Measurements from ENCODE around the gene PBX1. TPM values are rescaled to one million over a fixed set of nuclear protein-coding genes. Genes with fewer than 3 reads are reported as not detected.

PBX1 gene
- total RNA-seq, 2 donors from 2014 or later: 33.3 to 37.4 TPM

GRCh38 chr1:164575356-164575886 lies 16.4 kb downstream of the PBX1 start:
- Histone ChIP-seq H3K4me3 (peak overlapping the region in 1 of 2 donors; percentile 41), H3K4me1 (peaks cover 0 to 58% of the 10 kb centered on the region in 2 donors), H3K9me3 (no peaks in the 10 kb centered on the region), H3K36me3 (no peaks in the 10 kb centered on the region), H3K27ac (peak overlapping the region; percentile 72 to 76), H3K27me3 (no peaks in the 10 kb centered on the region)
- DNase-seq (ENCODE audit: low spot score): no peak
- TF ChIP-seq CTCF (IDR thresholded peaks at IDR 0.05): no peak

- Histone ChIP-seq H3K36me3 (no peaks in the 10 kb centered on the region), H3K27ac (peak overlapping the region; percentile 72 to 76), H3K27me3 (no peaks in the 10 kb centered on the region), H3K4me1 (peaks cover 0 to 58% of the 10 kb centered on the region in 2 donors), H3K4me3 (peak overlapping the region; percentile 14 to 41), H3K9me3 (no peaks in the 10 kb centered on the region)
- TF ChIP-seq CTCF (IDR thresholded peaks at IDR 0.05): peak in 1 of 2 donors; percentile 23
- DNase-seq (ENCODE audit: low spot score): no peak
These were observed 17.6 kb downstream of the PBX1 start for GRCh38 chr1:164576291-164577271.

- DNase-seq (ENCODE audit: low spot score): no peak
- TF ChIP-seq CTCF (IDR thresholded peaks at IDR 0.05): no peak
- H3K4me1 ChIP-seq: peaks cover 0 to 58% of the 10 kb centered on the region in 2 donors
- H3K36me3 ChIP-seq: no peaks in the 10 kb centered on the region
- no peaks in the 10 kb centered on the region for H3K27me3 ChIP-seq
- H3K9me3 ChIP-seq: no peaks in the 10 kb centered on the region
- H3K4me3 ChIP-seq: no peak overlapping the region
- H3K27ac ChIP-seq: peak overlapping the region; percentile 72 to 76
These were observed 18.3 kb downstream of the PBX1 start for GRCh38 chr1:164577291-164577690.

GRCh38 chr1:164578479-164579200 lies 19.7 kb downstream of the PBX1 start:
- no peak for TF ChIP-seq CTCF (IDR thresholded peaks at IDR 0.05)
- no peaks in the 10 kb centered on the region for H3K36me3 ChIP-seq
- peak overlapping the region in 1 of 2 donors; percentile 19 for H3K27ac ChIP-seq
- no peaks in the 10 kb centered on the region for H3K27me3 ChIP-seq
- H3K9me3 ChIP-seq: no peaks in the 10 kb centered on the region
- no peak overlapping the region for H3K4me3 ChIP-seq
- peaks cover 0 to 56% of the 10 kb centered on the region in 2 donors for H3K4me1 ChIP-seq
- DNase-seq (ENCODE audit: low spot score): no peak

GRCh38 chr1:164579381-164579780 lies 20.4 kb downstream of the PBX1 start:
- Histone ChIP-seq H3K4me1 (peaks cover 0 to 49% of the 10 kb centered on the region in 2 donors), H3K27ac (peak overlapping the region in 1 of 2 donors; percentile 19), H3K4me3 (no peak overlapping the region), H3K36me3 (no peaks in the 10 kb centered on the region), H3K9me3 (no peaks in the 10 kb centered on the region), H3K27me3 (no peaks in the 10 kb centered on the region)
- TF ChIP-seq CTCF (IDR thresholded peaks at IDR 0.05): no peak
- no peak for DNase-seq (ENCODE audit: low spot score)
